Endothelial cell of umbilical vein (primary cell): Measurements from ENCODE around the gene QRFP. TPM values are rescaled to one million over a fixed set of nuclear protein-coding genes. Genes with fewer than 3 reads are reported as not detected.

Source experiments
- BruUV-seq: library from RNA; stranded (reverse); fragments of 400-500 nt; replicated peaks from 2 replicates; lab custom pipeline; 2021; lab: Mats Ljungman, UMichigan
- CTCF ChIA-PET: fragments of 300-600, 350-600 bp; sonication (Branson Sonifier 250); formaldehyde crosslinking; loops from one replicate; lab custom pipeline; 2021; ENCODE audit warnings: antibody characterized with exemption, inconsistent platforms; lab: Charles Lee
- POLR2A ChIA-PET: fragments of 300-600, 350-600 bp; sonication (Branson Sonifier 250); formaldehyde crosslinking; loops from one replicate; lab custom pipeline; 2021; ENCODE audit warnings: antibody characterized with exemption, inconsistent platforms; lab: Charles Lee
- DNase-seq: peaks from one replicate; pipeline ENCODE4 v3.0.0-alpha.2; 2011; ENCODE audit warnings: low read depth, low spot score
- FAIRE-seq: peaks from 2 replicates; lab custom pipeline; 2011; peaks lifted over from hg19 to GRCh38; lab: Jason Lieb, UNC
- H2AFZ ChIP-seq: 2 replicates; pipeline ENCODE4 v1.6.0; 2012; ENCODE audit warnings: low read depth, low read length, control low read depth, inconsistent platforms
- H3K27ac ChIP-seq: 2 replicates; pipeline ENCODE4 v1.5.1; 2011; ENCODE audit warnings: low read depth, mild to moderate bottlenecking, control low read depth, low read length, moderate library complexity; ENCODE audit not compliant: insufficient read depth
- H3K27me3 ChIP-seq, 2 experiments: 2 replicates each; pipeline versions ENCODE4 v1.6.0 to v1.6.1; 2011; ENCODE audit warnings: low read length in 2 of 2, mixed read lengths in 1 of 2; ENCODE audit not compliant: control insufficient read depth in 2 of 2, insufficient read depth in 2 of 2
- H3K36me3 ChIP-seq, 2 experiments: 2 replicates in 1 of 2; 3 replicates in 1 of 2; pipeline ENCODE4 v1.5.1; 2011; ENCODE audit warnings: low read length in 2 of 2, mild to moderate bottlenecking in 1 of 2, moderate library complexity in 1 of 2; ENCODE audit not compliant: control insufficient read depth in 2 of 2, insufficient read depth in 2 of 2; ENCODE audit errors: extremely low read depth in 1 of 2
- H3K4me1 ChIP-seq: 3 replicates; pipeline ENCODE4 v1.5.1; 2011; ENCODE audit warnings: mild to moderate bottlenecking, low read length; ENCODE audit not compliant: control insufficient read depth, insufficient read depth; ENCODE audit errors: extremely low read depth
- H3K4me2 ChIP-seq: 2 replicates; pipeline ENCODE4 v1.6.1; 2011; ENCODE audit warnings: low read length, control low read depth, mixed read lengths; ENCODE audit not compliant: insufficient read depth
- H3K4me3 ChIP-seq, 3 experiments: fragments of 200-600 bp in 1 of 3; sonication (generic), shearing (Covaris generic) in 1 of 3; replicated peaks in 1 of 3; 2 replicates each; pipeline ENCODE4 v1.5.1; 2011 to 2016; ENCODE audit warnings: control low read depth in 3 of 3, low read length in 3 of 3, mild to moderate bottlenecking in 2 of 3, inconsistent platforms in 1 of 3, low read depth in 1 of 3, moderate library complexity in 1 of 3; ENCODE audit not compliant: insufficient read depth in 1 of 3
- H3K79me2 ChIP-seq: 2 replicates; pipeline ENCODE4 v1.6.0; 2012; ENCODE audit warnings: low read length, inconsistent platforms; ENCODE audit not compliant: control insufficient read depth, insufficient read depth
- H3K9ac ChIP-seq: replicated peaks from 2 replicates; pipeline ENCODE3; 2011; ENCODE audit warnings: low read length, control low read depth; ENCODE audit not compliant: insufficient read depth; ENCODE audit errors: extremely low read depth
- H3K9me1 ChIP-seq: replicated peaks from 3 replicates; pipeline ENCODE4 v1.6.0; 2011; ENCODE audit warnings: mild to moderate bottlenecking, low read length; ENCODE audit not compliant: control insufficient read depth, insufficient read depth; ENCODE audit errors: extremely low read depth
- H3K9me3 ChIP-seq: replicated peaks from 2 replicates; pipeline ENCODE4 v1.5.1; 2012; ENCODE audit warnings: low read length, inconsistent platforms; ENCODE audit not compliant: control insufficient read depth, insufficient read depth
- H4K20me1 ChIP-seq: replicated peaks from 2 replicates; pipeline ENCODE3; 2011; ENCODE audit warnings: mild to moderate bottlenecking, low read length; ENCODE audit not compliant: control insufficient read depth, insufficient read depth; ENCODE audit errors: extremely low read depth
- EZH2 ChIP-seq: IDR thresholded peaks from 2 replicates; pipeline ENCODE4 v1.6.1; 2012; ENCODE audit warnings: borderline replicate concordance, low read depth, mild to moderate bottlenecking, moderate library complexity, low read length, inconsistent platforms; ENCODE audit not compliant: severe bottlenecking
- FOS ChIP-seq: IDR thresholded peaks from 2 replicates; pipeline ENCODE4 v1.6.1; 2011; ENCODE audit warnings: mild to moderate bottlenecking, low read length, moderate library complexity, borderline replicate concordance; ENCODE audit not compliant: insufficient read depth
- JUN ChIP-seq: IDR thresholded peaks from 2 replicates; pipeline ENCODE4 v1.6.1; 2011; ENCODE audit warnings: borderline replicate concordance, low read depth; ENCODE audit not compliant: insufficient read length, insufficient read depth
- MYC ChIP-seq: IDR thresholded peaks from one replicate; pipeline ENCODE4 v1.6.1; 2011; ENCODE audit warnings: mild to moderate bottlenecking, low read depth, low read length
- POLR2A ChIP-seq: IDR thresholded peaks from 2 replicates; pipeline ENCODE4 v1.6.1; 2012; ENCODE audit warnings: low read depth, mild to moderate bottlenecking, control low read depth, low read length
- POLR2AphosphoS5 ChIP-seq: IDR thresholded peaks from 2 replicates; pipeline ENCODE4 v1.6.1; 2012; ENCODE audit warnings: low read depth, mild to moderate bottlenecking, control low read depth, low read length, moderate library complexity; ENCODE audit not compliant: insufficient read depth
- dilution Hi-C: fragments of 300-500 bp; cut with MboI; formaldehyde crosslinking; loops from one replicate; pipeline ENCODE4 v1.15.0; 2019; ENCODE audit warnings: low sequenced_read_pairs; ENCODE audit not compliant: extremely low pct_ligation_motif_present
- intact Hi-C: fragments of 100-400 bp; cut with micrococcal nuclease; formaldehyde crosslinking; loops from one replicate; pipeline ENCODE4 v1.10.0; 2022
- polyA plus RNA-seq, 4 experiments: library from polyadenylated mRNA; depleted of rRNA in 3 of 4; stranded (reverse) in 3 of 4; unstranded in 1 of 4; fragments of >200 nt; gene quantifications; 2 replicates each; pipeline versions ENCODE4 v1.2.1 to v1.2.3, GENCODE V29; 2011 to 2012; ENCODE audit warnings: missing spikeins in 1 of 4
- total RNA-seq: library from RNA; stranded (reverse); gene quantifications from 2 replicates; pipeline ENCODE4 v1.2.3, GENCODE V29; 2021
- TF ChIP-seq, protein P1 (sequence below): IDR thresholded peaks from 2 replicates; pipeline ENCODE4 v1.6.1; 2011; ENCODE audit not compliant: insufficient read depth, insufficient read length
- TF ChIP-seq, protein P2 (sequence below), 2 donors: IDR thresholded peaks; 1 replicate in 1 of 2; 2 replicates in 1 of 2; pipeline ENCODE4 v1.5.1; 2011; ENCODE audit warnings: low read length in 2 of 2, mild to moderate bottlenecking in 2 of 2, moderate library complexity in 2 of 2, control low read depth in 1 of 2, inconsistent platforms in 1 of 2, low read depth in 1 of 2; ENCODE audit not compliant: insufficient read depth in 1 of 2; ENCODE audit errors: extremely low read depth in 1 of 2

The QRFP gene
- total and polyA plus RNA-seq, 2 donors (not counting 3 experiments of a cell fraction or from before 2014, with no cell fraction given): not detected

DNA sequence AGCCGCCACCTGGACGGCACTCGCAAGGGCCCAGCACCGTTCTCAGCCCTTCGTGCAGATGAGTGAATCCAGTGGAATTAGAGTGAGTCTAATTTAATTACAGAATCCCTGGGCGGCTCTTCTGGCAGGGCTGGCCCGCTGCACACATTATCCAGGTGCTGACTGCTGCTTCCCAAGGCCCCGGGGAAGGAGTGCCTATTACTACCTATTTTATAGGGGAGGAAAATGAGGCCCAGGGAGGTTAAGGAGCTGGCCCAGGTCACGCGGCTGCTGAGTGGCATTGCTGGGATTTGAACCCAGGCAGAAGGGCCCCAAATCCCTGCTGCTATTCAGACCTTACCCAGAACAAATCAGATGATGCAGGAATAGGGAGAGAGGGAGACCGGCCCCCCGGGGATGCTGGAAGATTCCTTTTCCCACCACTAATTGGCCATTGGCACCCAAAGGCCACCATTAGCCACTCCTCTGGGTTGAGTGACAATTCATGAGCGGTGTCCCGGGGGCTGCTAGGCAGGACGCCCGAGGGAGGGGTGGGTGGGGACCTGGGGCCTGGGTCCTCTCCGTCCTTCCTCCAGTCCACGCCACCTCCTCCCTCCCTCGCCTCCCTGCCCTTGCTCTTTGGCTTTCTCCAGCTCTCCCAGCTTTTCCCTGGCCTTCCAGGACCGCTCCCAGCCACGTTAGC lies 10.3 kb upstream of the QRFP start:
- CTCF ChIA-PET: interaction anchor here (1.4 kb wide), 1 partner anchor 139 kb away, joined by 6 read pairs; no protein-coding TSS in a partner anchor

More for the DNA sequence above, 10.3 kb upstream of the QRFP start:
- Histone ChIP-seq H3K9me1 (no peaks in the 10 kb centered on the region), H3K36me3 (no peaks in the 10 kb centered on the region), H3K9me3 (no peaks in the 10 kb centered on the region), H3K9ac (no peak overlapping the region), H2AFZ (no peak overlapping the region), H3K79me2 (no peaks in the 10 kb centered on the region), H3K4me2 (no peak overlapping the region), H3K27me3 (peaks cover 0 to 2% of the 10 kb centered on the region in 2 experiments), H3K27ac (no peak overlapping the region), H4K20me1 (no peaks in the 10 kb centered on the region), H3K4me3 (no peak overlapping the region), H3K4me1 (no peaks in the 10 kb centered on the region)
- dilution Hi-C loops (no loop called here), intact Hi-C loops (no loop called here)
- POLR2A ChIA-PET: no interaction called here
- TF ChIP-seq EZH2 (no peak), JUN (no peak), FOS (no peak), POLR2A (no peak), POLR2AphosphoS5 (no peak), MYC (no peak)
- TF ChIP-seq, protein P1, sequence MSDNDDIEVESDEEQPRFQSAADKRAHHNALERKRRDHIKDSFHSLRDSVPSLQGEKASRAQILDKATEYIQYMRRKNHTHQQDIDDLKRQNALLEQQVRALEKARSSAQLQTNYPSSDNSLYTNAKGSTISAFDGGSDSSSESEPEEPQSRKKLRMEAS: no peak
- TF ChIP-seq, protein P2, sequence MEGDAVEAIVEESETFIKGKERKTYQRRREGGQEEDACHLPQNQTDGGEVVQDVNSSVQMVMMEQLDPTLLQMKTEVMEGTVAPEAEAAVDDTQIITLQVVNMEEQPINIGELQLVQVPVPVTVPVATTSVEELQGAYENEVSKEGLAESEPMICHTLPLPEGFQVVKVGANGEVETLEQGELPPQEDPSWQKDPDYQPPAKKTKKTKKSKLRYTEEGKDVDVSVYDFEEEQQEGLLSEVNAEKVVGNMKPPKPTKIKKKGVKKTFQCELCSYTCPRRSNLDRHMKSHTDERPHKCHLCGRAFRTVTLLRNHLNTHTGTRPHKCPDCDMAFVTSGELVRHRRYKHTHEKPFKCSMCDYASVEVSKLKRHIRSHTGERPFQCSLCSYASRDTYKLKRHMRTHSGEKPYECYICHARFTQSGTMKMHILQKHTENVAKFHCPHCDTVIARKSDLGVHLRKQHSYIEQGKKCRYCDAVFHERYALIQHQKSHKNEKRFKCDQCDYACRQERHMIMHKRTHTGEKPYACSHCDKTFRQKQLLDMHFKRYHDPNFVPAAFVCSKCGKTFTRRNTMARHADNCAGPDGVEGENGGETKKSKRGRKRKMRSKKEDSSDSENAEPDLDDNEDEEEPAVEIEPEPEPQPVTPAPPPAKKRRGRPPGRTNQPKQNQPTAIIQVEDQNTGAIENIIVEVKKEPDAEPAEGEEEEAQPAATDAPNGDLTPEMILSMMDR (IDR thresholded peaks at IDR 0.05; ENCODE audit: extremely low read depth in 1 of 2, insufficient read depth in 1 of 2, low read depth in 1 of 2, low read length in 2 of 2): no peak
- DNase-seq: no peak
- no peak for FAIRE-seq
- no TSS peak for BruUV-seq
